HuH-7.5 (cell line): ENCODE measurements around the gene GIPC1.

Experiments used
- DNase-seq: peaks from one replicate; pipeline ENCODE4 v3.0.0; 2011; ENCODE audit warnings: low spot score

The GIPC1 gene

GRCh38 chr19:14434543-14435319 lies 61.2 kb downstream of the GIPC1 start:
- DNase-seq, result no peak

GRCh38 chr19:14433554-14434501 lies 62.1 kb downstream of the GIPC1 start:
- DNase-seq, result no peak

- DNase-seq, result peak; percentile 81
These were observed 63.0 kb downstream of the GIPC1 start, which contains the start of gene PKN1 for GRCh38 chr19:14432791-14433553. PKN1 (plus strand) TSS chr19:14433306; CDS start chr19:14433522, 216 bp downstream.

GRCh38 chr19:14430712-14431111 lies 65.2 kb downstream of the GIPC1 start:
- no peak for DNase-seq

GRCh38 chr19:14428882-14429416 lies 67.0 kb downstream of the GIPC1 start:
- DNase-seq, result no peak
